TTC549 (cell line): ENCODE measurements around the gene CHP2.
"Not testable (repeated sequence)": the region's sequence is repeated elsewhere in the genome, so short reads cannot be mapped to it uniquely, and the experiment has no call there.

Experiments
- FAIRE-seq: peaks from 2 replicates; lab custom pipeline; 2012; peaks lifted over from hg19 to GRCh38; lab: Jason Lieb, UNC

CHP2 gene

GRCh38 chr16:23754594-23755483 lies at the start of gene CHP2:
TSS of gene CHP2 (plus strand) at chr16:23755026. CDS start at chr16:23755050, 24 bp downstream.
- no peak for FAIRE-seq

GRCh38 chr16:23705517-23705902 lies 49.3 kb upstream of the CHP2 start:
- no peak for FAIRE-seq

GRCh38 chr16:23706439-23706838 lies 48.4 kb upstream of the CHP2 start:
- FAIRE-seq = no peak

GRCh38 chr16:23709536-23709935 lies 45.3 kb upstream of the CHP2 start:
- no peak for FAIRE-seq

GRCh38 chr16:23710008-23710407 lies 44.8 kb upstream of the CHP2 start:
- no peak for FAIRE-seq

GRCh38 chr16:23710504-23710903 lies 44.3 kb upstream of the CHP2 start:
- no peak for FAIRE-seq

GRCh38 chr16:23711785-23712184 lies 43.0 kb upstream of the CHP2 start:
- no peak for FAIRE-seq

GRCh38 chr16:23712976-23713375 lies 41.9 kb upstream of the CHP2 start, which contains the start of gene ERN2:
TSS of gene ERN2 (minus strand) at chr16:23713222. CDS start at chr16:23713187, 35 bp downstream.
- no peak for FAIRE-seq

- no peak for FAIRE-seq
Measured at GRCh38 chr16:23716484-23716883, 38.3 kb upstream of the CHP2 start.

GRCh38 chr16:23722613-23723240 lies 32.1 kb upstream of the CHP2 start:
- FAIRE-seq = not testable (repeated sequence)

GRCh38 chr16:23724096-23724784 lies 30.6 kb upstream of the CHP2 start:
- no peak for FAIRE-seq

GRCh38 chr16:23724785-23725131 lies 30.1 kb upstream of the CHP2 start:
- FAIRE-seq = no peak

GRCh38 chr16:23726710-23727109 lies 28.1 kb upstream of the CHP2 start:
- no peak for FAIRE-seq

- no peak for FAIRE-seq
Measured at GRCh38 chr16:23728112-23728477, 26.7 kb upstream of the CHP2 start.

GRCh38 chr16:23729503-23730424 lies 25.1 kb upstream of the CHP2 start:
- no peak for FAIRE-seq

- FAIRE-seq = no peak
Measured at GRCh38 chr16:23734176-23734893, 20.5 kb upstream of the CHP2 start.

GRCh38 chr16:23737423-23738028 lies 17.3 kb upstream of the CHP2 start:
- not testable (repeated sequence) for FAIRE-seq

GRCh38 chr16:23739516-23739915 lies 15.3 kb upstream of the CHP2 start:
- no peak for FAIRE-seq

GRCh38 chr16:23741675-23742303 lies 13.0 kb upstream of the CHP2 start:
- no peak for FAIRE-seq

- no peak for FAIRE-seq
Measured at GRCh38 chr16:23742766-23743165, 12.1 kb upstream of the CHP2 start.
